Tibial artery (tissue), 4 donors: Measurements from ENCODE around the gene CACNA1D.

ENCODE experiments used
- DNase-seq, 2 donors: peaks; one replicate each; pipeline ENCODE4 v3.0.0-alpha.2; 2019
- H3K27ac ChIP-seq, 2 donors: fragments of 200-600 bp; sonication (generic) in 1 of 2; 1 replicate in 1 of 2; 2 replicates in 1 of 2; pipeline ENCODE4 v1.5.1; 2018 to 2019; ENCODE audit warnings: mild to moderate bottlenecking in 1 of 2
- H3K27me3 ChIP-seq, 2 donors: fragments of 200-600 bp; sonication (generic) in 1 of 2; one replicate each; pipeline versions ENCODE4 v1.5.1 to v1.6.0; 2016 to 2019
- H3K36me3 ChIP-seq, 3 donors: fragments of 200-600 bp; sonication (generic) in 2 of 3; one replicate each; pipeline ENCODE4 v1.5.1; 2016 to 2019; ENCODE audit warnings: mild to moderate bottlenecking in 2 of 3
- H3K4me1 ChIP-seq, 4 donors: fragments of 200-600 bp; sonication (generic) in 2 of 4; 1 replicate in 3 of 4; 2 replicates in 1 of 4; pipeline ENCODE4 v1.5.1; 2016 to 2019
- H3K4me3 ChIP-seq, 2 donors: fragments of 200-600 bp; sonication (generic) in 1 of 2; 1 replicate in 1 of 2; 2 replicates in 1 of 2; pipeline ENCODE4 v1.5.1; 2018 to 2019; ENCODE audit warnings: mild to moderate bottlenecking in 2 of 2
- H3K9me3 ChIP-seq, 3 donors: fragments of 200-600 bp; sonication (generic) in 1 of 3; one replicate each; pipeline ENCODE4 v1.5.1; 2016 to 2019
- CTCF ChIP-seq, 2 experiments: fragments of 200-600 bp in 1 of 2; fragments of 450-650 bp in 1 of 2; IDR thresholded peaks; one replicate each; pipeline ENCODE4 v1.5.1; 2017 to 2019; ENCODE audit warnings: antibody characterized with exemption in 2 of 2, mild to moderate bottlenecking in 1 of 2, moderate library complexity in 1 of 2
- intact Hi-C: fragments of 100-400 bp; cut with DNase I; formaldehyde crosslinking; loops from one replicate; pipeline ENCODE4 v1.15.0; 2023; ENCODE audit warnings: low total_unique reads

Gene CACNA1D

GRCh38 chr3:53524566-53524965, 30.2 kb downstream of the CACNA1D start:
- no peak for TF ChIP-seq CTCF (IDR thresholded peaks at IDR 0.05)
- peaks cover 0 to 16% (median 4%) of the 10 kb centered on the region in 4 donors for H3K4me1 ChIP-seq
- no peaks in the 10 kb centered on the region for H3K27me3 ChIP-seq
- H3K9me3 ChIP-seq, result no peaks in the 10 kb centered on the region
- H3K36me3 ChIP-seq, result no peaks in the 10 kb centered on the region
- no peak for DNase-seq
- intact Hi-C loops, result no loop called here
- no peak overlapping the region for H3K27ac ChIP-seq
- H3K4me3 ChIP-seq, result no peak overlapping the region

- no peaks in the 10 kb centered on the region for H3K36me3 ChIP-seq
- H3K4me1 ChIP-seq, result peaks cover 0 to 16% (median 4%) of the 10 kb centered on the region in 4 donors
- H3K27me3 ChIP-seq, result no peaks in the 10 kb centered on the region
- TF ChIP-seq CTCF (IDR thresholded peaks at IDR 0.05), result no peak
- DNase-seq, result no peak
- intact Hi-C loops, result no loop called here
- no peak overlapping the region for H3K27ac ChIP-seq
- H3K9me3 ChIP-seq, result no peaks in the 10 kb centered on the region
- no peak overlapping the region for H3K4me3 ChIP-seq
Observed at GRCh38 chr3:53525765-53526703, 31.6 kb downstream of the CACNA1D start.

- no peak for TF ChIP-seq CTCF (IDR thresholded peaks at IDR 0.05)
- H3K27ac ChIP-seq, result no peak overlapping the region
- H3K4me1 ChIP-seq, result peaks cover 0 to 16% (median 4%) of the 10 kb centered on the region in 4 donors
- no peaks in the 10 kb centered on the region for H3K27me3 ChIP-seq
- no peaks in the 10 kb centered on the region for H3K9me3 ChIP-seq
- no peaks in the 10 kb centered on the region for H3K36me3 ChIP-seq
- no peak for DNase-seq
- H3K4me3 ChIP-seq, result no peak overlapping the region
- intact Hi-C loops, result no loop called here
Observed at GRCh38 chr3:53526704-53527055, 32.3 kb downstream of the CACNA1D start.

- Histone ChIP-seq H3K27ac (no peak overlapping the region), H3K36me3 (no peaks in the 10 kb centered on the region), H3K27me3 (no peaks in the 10 kb centered on the region), H3K4me1 (peaks cover 0 to 1% (median 0%) of the 10 kb centered on the region in 4 donors), H3K9me3 (no peaks in the 10 kb centered on the region), H3K4me3 (no peak overlapping the region)
- no peak for TF ChIP-seq CTCF (IDR thresholded peaks at IDR 0.05)
- DNase-seq, result no peak
- intact Hi-C loops, result no loop called here
Observed at GRCh38 chr3:53530205-53530604, 35.8 kb downstream of the CACNA1D start.

- no peaks in the 10 kb centered on the region for H3K4me1 ChIP-seq
- no peaks in the 10 kb centered on the region for H3K27me3 ChIP-seq
- DNase-seq, result no peak
- no peaks in the 10 kb centered on the region for H3K36me3 ChIP-seq
- intact Hi-C loops, result no loop called here
- TF ChIP-seq CTCF (IDR thresholded peaks at IDR 0.05), result no peak
- no peak overlapping the region for H3K4me3 ChIP-seq
- H3K9me3 ChIP-seq, result no peaks in the 10 kb centered on the region
- no peak overlapping the region for H3K27ac ChIP-seq
Observed at GRCh38 chr3:53531749-53532148, 37.3 kb downstream of the CACNA1D start.
